ENCODE data around the gene RNF182.
A peak's percentile ranks its signal among the peaks of the same experiment; 100 is the strongest.
"Not testable (repeated sequence)": the region's sequence is repeated elsewhere in the genome, so short reads cannot be mapped to it uniquely, and the experiment has no call there.

The RNF182 gene, protein sequence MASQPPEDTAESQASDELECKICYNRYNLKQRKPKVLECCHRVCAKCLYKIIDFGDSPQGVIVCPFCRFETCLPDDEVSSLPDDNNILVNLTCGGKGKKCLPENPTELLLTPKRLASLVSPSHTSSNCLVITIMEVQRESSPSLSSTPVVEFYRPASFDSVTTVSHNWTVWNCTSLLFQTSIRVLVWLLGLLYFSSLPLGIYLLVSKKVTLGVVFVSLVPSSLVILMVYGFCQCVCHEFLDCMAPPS

DNA sequence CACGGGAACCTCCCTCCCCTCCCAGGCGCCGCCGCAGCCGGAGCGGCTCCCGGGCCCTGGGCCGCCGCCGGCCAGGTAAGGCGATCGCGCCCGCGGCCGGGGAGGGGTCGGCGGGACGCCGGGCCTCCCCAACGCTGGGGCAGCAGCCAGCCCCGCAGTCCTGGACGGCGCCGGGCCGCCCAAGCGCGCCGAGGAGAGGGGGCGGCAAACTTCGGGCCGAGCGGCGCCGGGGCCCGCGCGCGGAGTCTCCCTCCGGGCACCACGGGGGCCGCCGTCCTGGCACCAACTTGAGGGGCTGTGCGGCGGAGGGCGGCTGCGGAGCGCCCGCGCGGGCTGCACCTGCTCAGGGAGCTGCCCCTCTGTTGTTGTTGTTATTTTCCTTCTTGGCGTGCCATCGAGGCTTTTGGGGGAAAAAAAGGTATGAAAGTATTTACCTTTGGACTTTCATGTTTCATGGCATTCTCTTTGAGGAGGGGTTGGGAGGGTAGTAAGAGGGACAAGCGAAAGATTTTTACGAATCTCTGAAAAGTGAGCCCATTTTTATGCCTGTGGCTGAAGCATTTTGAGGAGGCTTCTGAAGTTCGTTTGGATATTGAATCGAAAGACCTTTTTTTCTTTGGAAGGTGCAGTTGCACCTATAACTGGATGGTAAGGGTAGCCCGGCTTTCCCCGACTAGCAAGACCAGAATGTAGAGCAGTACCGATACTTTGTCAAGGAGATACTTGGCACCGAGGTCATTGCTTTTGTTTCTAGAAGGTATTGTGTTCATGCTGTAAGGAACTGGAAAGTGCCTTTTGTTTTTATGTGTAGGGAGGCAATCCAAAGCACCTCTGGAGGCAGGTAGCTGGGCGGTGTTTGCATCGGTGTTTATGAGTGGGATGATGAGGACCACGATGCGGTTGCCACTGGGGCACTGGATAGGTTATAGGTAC lies at the start of gene RNF182:
RNF182 (plus strand) TSS at position 4 of the 933 bp plus-strand sequence. CDS start 52,168 bp downstream, outside the sequence.
- DNase-seq: peak; percentile 75

DNA sequence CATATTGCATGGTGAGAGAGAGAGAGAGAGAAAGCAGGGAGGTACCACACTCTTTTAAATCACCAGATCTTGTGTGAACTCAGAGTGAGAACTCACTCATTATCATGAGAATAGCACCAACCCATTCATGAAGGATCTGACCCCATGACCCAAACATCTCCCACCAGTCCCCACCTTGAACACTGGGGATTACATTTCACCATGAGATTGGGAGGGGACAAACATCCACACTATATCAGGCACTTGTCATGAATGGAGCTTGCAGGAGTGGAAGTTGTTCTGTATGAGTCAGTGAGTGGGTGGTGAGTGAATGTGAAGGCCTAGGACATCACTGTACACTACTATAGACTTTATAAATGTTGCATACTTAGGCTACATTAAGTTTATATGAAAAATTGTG lies 47.7 kb upstream of the RNF182 start:
- no peak for DNase-seq

DNA sequence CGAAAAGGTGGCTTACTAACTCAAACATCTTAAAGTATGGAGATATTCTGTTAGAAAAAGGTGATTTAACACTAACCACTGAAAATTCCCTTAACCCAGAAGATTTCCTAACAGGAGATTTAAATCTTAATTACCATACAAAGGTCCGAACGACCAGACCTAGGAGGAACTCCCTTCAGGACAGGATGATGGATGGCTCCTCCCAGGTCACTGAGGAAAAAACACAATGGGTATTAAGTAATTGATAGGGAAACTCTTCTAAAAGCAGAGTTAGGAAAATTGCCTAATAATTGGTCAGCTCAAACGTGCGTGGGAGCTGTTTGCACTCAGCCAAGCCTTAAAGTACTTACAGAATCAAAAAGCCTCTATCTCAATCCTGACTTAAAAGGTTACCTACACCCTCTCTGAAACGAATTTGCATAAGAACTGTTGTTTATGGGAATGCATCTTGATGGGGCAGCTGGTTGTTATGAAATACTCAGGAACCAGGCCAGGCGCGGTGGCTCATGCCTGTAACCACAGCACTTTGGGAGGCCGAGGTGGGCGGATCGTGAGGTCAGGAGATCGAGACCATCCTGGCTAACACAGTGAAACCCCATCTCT lies 44.6 kb upstream of the RNF182 start:
- DNase-seq: not testable (repeated sequence)

DNA sequence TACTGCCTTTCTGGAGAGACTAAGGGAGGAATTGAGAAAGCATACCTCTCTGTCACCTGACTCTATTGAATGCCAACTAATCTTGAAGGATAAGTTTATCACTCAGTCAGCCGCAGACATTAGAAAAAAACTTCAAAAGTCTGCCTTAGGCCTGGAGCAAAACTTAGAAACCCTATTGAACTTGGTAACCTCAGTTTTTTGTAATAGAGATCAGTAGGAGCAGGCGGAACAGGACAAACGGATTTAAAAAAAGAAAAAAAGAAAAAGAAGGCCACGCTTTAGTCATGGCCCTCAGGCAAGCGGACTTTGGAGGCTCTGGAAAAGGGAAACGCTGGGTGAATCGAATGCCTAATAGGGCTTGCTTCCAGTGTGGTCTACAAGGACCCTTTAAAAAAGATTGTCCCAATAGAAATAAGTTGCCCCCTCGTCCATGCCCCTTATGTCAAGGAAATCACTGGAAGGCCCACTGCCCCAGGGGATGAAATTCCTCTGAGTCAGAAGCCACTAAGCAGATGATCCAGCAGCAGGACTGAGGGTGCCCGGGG lies 43.1 kb upstream of the RNF182 start:
- no peak for DNase-seq

DNA sequence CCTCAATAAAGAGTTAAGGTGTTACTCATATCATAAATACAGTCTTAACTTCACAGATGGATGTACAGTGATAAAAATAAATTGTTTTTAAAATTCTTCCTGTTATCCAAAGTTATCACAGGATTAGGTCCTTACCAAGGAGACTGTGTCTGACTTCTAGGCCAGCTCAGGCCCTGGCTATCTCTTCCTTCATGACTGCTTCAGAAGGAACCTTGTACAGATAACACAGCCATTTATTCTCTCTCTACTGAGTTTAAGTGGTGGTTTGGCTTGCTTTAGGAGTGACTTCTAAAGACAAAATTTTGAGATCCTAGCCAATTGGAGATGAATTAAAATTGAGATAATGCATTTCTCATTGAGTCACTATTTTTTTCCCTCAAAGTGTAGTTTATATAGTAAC lies 40.8 kb upstream of the RNF182 start:
- no peak for DNase-seq

DNA sequence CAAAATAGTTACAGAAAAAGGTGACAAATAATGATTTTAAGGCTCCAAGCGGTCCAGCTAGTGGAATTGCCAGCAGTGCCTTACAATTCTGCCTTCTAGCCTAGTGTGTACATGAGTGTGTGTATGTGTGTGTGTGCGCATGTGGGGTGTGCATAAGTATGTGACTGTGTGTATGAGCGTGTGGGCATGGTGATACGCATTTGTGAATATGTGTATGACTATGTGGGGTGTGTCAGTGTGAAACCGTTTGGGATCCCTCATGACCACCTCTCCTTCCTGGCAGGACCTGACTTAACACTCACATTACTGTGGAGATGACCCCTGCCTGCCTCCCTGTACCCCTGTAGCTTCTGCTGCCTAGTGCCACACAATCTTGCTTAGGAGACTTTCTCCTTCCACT lies 40.4 kb upstream of the RNF182 start:
- DNase-seq: no peak

DNA sequence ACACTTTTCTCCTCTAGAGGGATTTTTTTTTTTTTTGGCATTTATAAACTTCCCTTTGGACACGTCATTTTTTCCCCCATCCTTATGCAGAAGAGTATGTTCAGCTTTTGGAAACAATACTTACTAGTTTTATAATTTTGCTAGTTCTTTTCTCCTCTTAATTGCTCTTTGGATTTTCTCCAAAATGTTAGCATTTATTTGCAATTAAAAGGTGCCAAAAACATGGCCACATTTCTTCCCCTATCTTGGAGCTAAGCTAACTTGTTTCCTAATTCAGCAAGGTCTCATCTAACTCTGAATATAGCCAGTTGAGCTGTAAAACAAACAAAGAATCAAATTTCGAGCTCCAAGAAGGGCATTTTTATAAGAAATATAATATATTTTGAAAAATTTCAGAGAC lies 39.2 kb upstream of the RNF182 start:
- DNase-seq: no peak

DNA sequence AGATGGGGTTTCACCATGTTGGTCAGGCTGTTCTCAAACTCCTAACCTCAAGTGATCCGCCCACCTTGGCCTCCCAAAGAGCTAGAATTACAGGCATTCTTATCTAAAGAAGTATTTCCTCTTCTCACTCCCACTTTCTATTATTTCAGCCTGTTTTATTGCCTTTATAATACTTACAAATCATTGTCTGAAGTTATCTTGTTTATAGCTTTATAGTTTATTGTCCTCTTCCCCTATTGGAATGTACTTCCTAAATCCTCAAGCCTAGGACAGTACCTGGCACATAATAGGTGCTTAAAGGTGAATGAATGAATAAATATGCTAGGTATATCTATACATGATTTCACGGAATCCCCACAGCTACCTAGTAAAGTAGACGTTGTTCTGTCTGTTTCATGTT lies 37.8 kb upstream of the RNF182 start:
- DNase-seq: no peak

DNA sequence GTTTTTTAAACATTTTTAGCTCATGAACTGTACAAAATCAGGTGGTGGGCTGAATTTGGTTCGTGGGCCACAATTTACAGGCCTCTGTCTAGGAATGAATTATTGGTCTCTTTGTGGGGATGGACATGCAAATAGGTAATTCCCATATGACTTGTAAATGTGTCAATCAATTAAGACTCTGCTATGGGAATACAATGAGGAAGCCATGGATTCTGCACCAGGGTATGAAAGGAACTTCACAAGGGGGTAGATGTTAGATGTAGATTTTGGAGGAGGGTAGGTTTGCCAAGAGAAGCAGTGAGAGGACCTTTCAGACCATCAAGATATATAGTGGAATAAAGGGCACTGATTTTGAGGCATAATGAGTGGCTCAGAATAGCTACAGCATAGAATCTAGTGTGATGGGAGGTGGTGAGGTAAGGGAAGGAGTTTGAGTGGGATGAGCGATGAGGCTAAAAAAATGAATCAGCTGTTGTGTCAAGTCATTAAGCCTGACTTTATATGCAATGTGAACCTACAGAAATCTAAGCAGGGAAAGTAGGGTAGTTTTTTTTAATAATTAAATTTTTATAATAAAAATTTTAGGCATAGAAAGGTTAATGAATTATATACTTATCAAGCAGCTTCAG lies 32.6 kb upstream of the RNF182 start:
- DNase-seq: no peak

DNA sequence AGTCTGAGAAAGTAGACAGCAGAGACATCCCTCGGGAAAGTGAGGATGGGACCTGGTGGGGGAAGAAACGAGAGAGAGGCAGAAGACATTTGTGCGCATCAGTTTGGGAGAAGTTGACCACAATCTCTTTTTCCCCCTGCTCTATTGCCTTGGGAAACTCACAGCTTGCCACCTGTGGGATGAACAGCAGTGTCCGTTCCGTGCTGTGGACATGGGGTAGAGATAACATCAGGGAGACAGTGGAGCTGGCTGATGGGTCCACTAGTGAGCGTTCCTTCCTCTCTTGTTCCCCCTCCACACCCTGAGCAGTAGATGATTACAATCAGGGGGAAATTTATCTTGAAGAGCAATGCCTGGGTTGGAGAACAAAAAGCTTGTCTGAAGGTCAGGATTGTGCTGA lies 21.8 kb upstream of the RNF182 start:
- DNase-seq: no peak

DNA sequence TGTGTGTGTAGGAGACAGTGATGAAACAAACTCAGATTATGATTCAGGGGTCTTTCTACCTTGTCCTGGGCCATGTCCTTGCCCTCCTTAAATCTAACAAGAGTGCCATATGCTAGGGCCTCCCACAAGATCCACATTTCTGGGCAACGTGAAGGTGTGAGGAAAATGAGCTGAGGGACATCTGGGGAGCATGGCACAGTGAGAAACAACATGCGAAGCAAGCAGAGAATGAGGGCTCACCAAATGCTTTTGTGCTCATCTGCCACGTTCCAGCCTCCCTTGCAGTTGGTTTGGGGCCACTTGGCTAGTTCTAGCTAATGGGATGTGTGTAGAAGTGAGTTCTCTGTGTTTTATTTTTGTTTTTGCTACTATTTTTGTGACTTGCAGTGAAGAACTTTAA lies 21.4 kb upstream of the RNF182 start:
- DNase-seq: no peak

DNA sequence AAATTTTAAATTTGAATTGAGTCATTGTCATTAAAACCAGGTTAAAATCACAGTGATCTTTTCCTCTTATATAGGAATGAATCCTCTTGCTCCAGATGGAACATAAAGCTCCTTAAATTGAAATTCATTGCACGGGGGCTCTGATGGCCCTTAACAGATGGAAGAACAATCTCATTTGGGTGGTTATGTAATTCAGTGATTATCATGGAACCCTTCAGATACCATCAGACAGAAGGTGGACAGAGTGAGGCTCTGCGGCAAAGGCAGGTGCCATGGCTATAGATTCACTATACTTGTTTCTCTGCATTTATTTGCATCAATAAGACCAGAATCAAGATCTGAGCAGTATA lies 17.8 kb upstream of the RNF182 start:
- no peak for DNase-seq

DNA sequence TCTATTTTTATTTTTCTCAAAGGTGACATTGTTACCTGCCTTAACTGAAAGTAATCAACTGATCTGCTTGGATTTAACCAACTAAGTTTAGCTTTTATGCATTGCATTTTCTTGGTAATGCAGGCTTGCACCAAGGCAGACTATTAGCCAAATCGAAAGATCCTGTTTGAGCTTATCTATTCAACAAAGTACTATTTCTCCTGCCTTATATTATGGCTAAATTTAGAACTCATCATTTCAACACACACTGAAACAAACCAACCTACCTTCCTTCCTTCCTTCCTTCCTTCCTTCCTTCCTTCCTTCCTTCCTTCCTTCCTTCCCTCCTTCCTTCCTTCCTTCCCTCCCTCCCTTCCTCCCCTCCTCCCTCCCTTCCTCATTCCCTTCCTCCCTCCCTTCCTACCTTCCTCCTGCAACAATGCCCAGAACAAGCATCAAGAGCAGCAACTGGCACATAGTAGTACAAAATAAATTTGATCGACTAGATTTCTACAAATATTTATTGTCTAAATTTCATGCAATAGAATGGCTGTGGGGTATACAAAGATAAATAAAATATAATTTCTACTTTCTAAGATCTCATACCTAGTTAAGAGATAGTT lies 17.0 kb upstream of the RNF182 start:
- DNase-seq: no peak

DNA sequence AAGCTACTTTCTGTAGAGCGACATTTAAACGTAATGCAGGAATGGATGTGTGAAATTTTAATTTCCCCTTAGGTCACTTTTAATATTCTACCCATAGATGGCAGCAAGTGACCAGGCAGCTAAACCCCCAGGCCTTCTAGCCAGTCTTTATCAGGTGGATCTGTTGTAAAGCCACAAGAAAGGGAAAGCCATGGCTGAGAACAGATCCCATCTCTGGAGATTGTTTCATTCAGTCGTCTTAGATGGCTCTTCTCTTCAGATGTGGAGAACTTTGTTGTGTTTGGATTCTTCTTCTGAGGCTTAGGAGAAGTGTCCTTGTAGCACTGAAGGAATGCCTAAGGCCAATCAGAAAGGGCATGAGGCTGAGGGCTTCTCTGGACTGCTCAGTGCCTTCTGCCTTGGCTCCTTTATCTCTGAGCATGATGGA lies 15.8 kb upstream of the RNF182 start:
- DNase-seq: peak; percentile 85

DNA sequence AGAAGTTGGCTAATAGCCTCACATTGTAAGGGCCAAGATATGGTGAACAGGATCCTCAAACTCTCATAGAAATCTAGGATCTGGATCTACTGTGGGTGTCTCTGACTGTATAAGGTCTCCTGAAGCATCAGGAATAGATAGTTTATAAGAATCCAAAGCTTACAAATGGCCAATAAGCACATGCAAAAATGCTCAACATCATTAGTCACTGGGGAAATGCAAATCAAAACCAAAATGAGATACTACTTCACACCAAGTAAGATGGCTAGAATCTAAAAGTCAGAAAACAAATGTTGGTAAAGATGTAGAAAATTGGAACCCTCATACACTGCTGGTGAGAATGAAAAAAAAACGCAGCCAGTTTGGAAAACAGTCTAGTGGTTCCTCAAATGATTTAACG lies 14.3 kb upstream of the RNF182 start:
- DNase-seq: no peak

DNA sequence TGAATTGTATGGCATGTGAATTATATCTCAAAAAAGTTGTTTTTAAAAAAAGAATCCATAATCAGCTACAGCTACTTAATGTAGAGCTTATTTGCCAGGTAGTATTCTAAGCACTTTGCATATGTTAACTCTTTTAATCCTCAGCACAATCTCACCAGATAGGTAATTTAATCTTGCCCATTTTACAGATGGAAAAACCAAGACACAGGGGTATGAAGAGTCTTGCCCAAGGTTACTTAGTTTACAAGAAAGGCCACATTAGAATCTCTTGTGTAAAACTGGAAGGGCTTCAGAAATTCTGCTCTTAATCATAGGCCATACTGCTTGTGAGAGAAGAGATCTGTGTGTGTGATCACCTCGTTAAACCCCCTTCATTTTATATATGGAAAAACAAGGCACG lies 13.4 kb upstream of the RNF182 start:
- no peak for DNase-seq

DNA sequence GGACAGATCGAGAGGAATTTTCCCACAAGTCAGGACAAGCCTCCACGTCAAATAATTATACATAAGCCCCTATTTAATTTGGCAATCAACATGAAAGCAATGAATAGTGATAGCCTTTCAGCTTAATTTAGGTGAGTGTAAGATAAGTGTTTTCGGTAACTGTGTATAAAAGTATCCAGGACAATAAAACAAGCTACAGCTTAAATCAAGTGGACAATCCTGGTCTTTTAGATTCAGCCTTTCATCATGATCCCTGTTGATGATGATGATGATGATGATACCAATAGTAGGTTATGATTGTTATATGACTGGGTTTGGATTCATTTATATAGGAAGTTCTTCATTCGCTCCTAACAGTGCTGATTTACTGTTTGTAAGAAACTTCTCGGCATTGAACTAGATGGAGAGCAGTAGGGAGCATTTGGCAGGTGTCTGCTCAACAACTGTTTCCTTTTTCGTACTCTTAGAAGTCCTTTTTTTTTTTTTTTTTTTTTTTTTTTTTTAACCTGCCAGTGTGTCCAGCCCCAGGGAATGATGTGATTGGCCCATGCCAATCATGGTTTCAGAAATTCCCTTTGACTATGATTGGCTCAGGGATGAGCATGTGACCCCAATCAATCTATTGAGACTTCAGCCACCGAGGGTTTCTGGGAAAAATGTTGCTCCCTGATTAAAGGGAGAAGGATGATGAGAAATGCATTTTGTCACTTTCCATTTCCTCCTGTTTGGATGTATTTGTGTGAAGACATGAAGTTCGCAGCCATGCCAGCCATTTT lies 11.3 kb upstream of the RNF182 start:
- no peak for DNase-seq

DNA sequence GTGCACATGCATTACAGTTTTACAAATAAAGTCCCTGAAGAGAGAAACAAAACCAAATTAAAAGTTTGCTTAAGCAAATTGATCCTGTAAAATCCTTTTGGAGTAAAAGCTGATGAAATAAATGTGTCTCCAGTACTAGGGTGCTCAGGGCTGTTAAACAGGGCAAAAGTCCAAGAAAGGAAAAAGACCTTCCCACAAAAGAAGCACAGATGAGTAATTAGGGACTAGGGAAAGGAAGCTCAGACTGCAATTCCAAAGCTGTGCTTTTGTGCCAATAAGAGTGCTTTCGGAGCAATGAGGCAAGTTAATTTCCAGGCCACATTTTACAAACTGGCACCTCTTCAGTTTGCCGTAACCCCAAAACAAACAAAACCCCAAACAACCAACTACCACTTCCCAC lies 10.4 kb upstream of the RNF182 start:
- DNase-seq: no peak

DNA sequence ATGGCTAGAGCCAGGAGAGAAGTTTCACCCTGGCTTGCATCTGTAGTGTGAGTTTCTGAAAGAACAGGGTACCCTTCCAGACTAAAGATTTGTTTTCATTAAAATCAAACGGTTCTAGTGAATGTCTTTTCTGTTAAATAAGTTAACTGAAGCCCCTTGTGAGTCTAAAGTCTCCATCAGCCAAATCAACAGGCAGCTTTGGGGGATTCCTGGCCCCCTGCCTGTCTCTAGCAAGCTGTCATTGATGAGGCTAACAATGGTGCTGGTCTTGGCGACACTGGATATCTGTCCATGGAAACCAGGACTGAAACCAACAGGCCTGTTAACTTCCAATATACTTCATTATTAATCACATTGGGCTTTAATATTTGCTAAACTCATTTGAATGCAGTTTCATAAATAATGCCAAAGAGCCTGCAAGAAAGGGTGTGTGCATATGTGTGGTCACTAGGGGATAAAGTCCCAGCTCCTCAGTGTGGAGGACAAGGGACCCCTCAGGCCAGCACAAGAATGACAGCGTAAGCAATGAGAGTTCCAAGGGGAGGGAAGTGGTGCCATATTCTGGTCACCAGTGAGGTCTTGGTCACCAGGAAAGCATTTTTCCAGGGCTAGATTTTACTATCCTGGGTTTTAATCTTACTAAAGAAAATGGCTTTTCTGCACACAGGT lies 9.1 kb upstream of the RNF182 start:
- DNase-seq: no peak

DNA sequence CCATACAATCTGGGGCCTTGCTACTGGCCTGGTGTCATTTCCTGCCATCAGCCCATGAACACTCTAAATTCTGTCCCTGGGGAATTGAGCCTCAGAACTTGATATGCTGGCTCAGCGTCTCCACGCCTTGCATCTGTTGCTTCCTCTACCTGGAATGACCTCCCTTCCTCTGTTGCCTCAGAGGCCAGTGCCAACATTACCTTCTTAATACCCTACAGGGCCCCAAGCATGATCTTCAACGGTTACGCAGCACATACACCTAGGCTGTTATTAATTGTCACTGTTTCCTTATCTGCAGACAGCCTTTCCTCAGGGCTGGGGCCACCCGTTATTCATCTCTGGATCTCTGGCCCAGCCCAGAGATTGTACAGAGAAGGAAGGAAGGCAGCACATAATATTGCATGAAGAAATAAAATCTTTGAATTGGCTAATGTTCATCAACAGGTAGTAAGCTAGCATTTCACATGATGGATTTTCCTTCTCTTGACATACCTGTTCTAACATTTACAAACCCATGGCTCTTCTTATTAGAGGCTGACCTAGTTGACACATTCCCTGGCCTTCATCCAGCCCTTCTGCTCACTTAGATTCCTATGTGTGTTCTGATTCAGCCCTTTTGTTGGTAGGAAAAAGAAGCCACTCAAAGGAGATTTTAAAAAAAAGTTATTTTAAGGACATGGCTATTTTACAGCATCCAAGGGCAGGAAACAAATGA lies 8.4 kb upstream of the RNF182 start:
- no peak for DNase-seq

DNA sequence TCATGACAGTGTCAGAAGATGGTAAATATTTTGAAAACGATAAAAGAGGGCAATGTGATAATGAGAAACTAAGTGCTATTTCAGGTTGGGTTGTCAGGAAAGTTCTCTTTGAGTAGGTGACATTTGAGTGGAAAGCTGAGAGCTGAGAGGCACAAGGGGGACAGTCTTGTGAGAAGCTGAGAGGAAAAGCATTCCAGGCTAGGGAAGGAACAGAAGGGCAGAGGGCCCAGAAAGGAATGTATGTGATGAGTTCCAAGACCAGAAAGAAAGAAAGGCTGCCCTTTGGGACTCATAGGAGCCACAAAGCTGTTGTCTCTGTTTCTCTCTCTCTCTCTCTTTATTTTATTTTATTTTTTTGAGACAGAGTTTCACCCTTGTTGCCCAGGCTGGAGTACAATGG lies 7.6 kb upstream of the RNF182 start:
- no peak for DNase-seq

Measured in eye (tissue), 1 donor.